Testis (tissue), 3 donors: ENCODE results near the gene NBEA. TPM values are rescaled to one million over a fixed set of nuclear protein-coding genes. Genes with fewer than 3 reads are reported as not detected.
"Not testable (repeated sequence)": the region's sequence is repeated elsewhere in the genome, so short reads cannot be mapped to it uniquely, and the experiment has no call there.

ENCODE experiments used
- DNase-seq: peaks from one replicate; pipeline ENCODE4 v3.0.0-alpha.2; 2019
- H3K27ac ChIP-seq, 2 donors: fragments of 200-600 bp; sonication (generic); one replicate each; pipeline ENCODE4 v1.5.1; 2019
- H3K27me3 ChIP-seq: fragments of 200-600 bp; sonication (generic); one replicate; pipeline ENCODE4 v1.5.1; 2019
- H3K36me3 ChIP-seq: fragments of 200-600 bp; sonication (generic); one replicate; pipeline ENCODE4 v1.5.1; 2017; ENCODE audit warnings: low read depth; ENCODE audit errors: missing control alignments
- H3K4me1 ChIP-seq: fragments of 200-600 bp; sonication (generic); one replicate; pipeline ENCODE4 v1.5.1; 2019
- H3K4me3 ChIP-seq, 2 donors: fragments of 200-600 bp; sonication (generic); one replicate each; pipeline ENCODE4 v1.5.1; 2017 to 2019
- H3K9me3 ChIP-seq: fragments of 200-600 bp; sonication (generic); one replicate; pipeline ENCODE4 v1.5.1; 2017
- CTCF ChIP-seq, 3 experiments: fragments of 450-650 bp in 2 of 3; fragments of 200-600 bp in 1 of 3; sonication (generic) in 1 of 3; IDR thresholded peaks; one replicate each; pipeline ENCODE4 v1.5.1; 2016 to 2019; ENCODE audit warnings: antibody characterized with exemption in 3 of 3, mild to moderate bottlenecking in 2 of 3, moderate library complexity in 1 of 3
- POLR2A ChIP-seq: fragments of 450-650 bp; IDR thresholded peaks from one replicate; pipeline ENCODE4 v1.6.1; 2017; ENCODE audit warnings: antibody characterized with exemption, mild to moderate bottlenecking, moderate library complexity
- WGBS, 2 donors: methylation state at CpG; one replicate each; pipeline ENCODE4 v1.1.5; 2018; 5-methylcytosine and 5-hydroxymethylcytosine counted together
- intact Hi-C: fragments of 100-400 bp; cut with DNase I; formaldehyde crosslinking; loops from one replicate; pipeline ENCODE4 v1.15.1; 2023; ENCODE audit warnings: low total_unique reads
- polyA plus RNA-seq: library from polyadenylated mRNA; stranded (reverse); fragments of 350-450 nt; fragmentation: Illumina TruSeq; extraction: RNeasy Lipid Tissue Mini Kit (QIAGEN cat#74804); gene quantifications from one replicate; pipeline ENCODE4 v1.2.3, GENCODE V29; 2014; ENCODE audit warnings: low read depth, low replicate concordance; ENCODE audit not compliant: insufficient read depth
- total RNA-seq, 2 donors: library from RNA; depleted of rRNA; stranded (reverse); fragments of >200 nt; gene quantifications; one replicate each; pipeline ENCODE4 v1.2.3, GENCODE V29; 2016

The NBEA gene
- total and polyA plus RNA-seq, 3 donors from 2014 or later, result 8.6 to 22.2 (median 18.3) TPM

GRCh38 chr13:35388441-35389355 is 446.6 kb downstream of the NBEA start:
- DNase-seq, result no peak
- Histone ChIP-seq H3K4me3 (no peak overlapping the region), H3K27me3 (no peaks in the 10 kb centered on the region), H3K4me1 (no peaks in the 10 kb centered on the region), H3K36me3 (no peaks in the 10 kb centered on the region), H3K9me3 (no peaks in the 10 kb centered on the region), H3K27ac (no peak overlapping the region)
- intact Hi-C loops, result no loop called here
- WGBS, 2 donors, result 42 to 47% methylated on average over 5 of the region's 5 CpGs
- no peak for TF ChIP-seq CTCF (IDR thresholded peaks at IDR 0.05)
- TF ChIP-seq POLR2A, result no peak

- TF ChIP-seq POLR2A (no peak), CTCF (IDR thresholded peaks at IDR 0.05) (no peak)
- Histone ChIP-seq H3K4me1 (no peaks in the 10 kb centered on the region), H3K4me3 (no peak overlapping the region), H3K27me3 (no peaks in the 10 kb centered on the region), H3K36me3 (no peaks in the 10 kb centered on the region), H3K9me3 (no peaks in the 10 kb centered on the region), H3K27ac (no peak overlapping the region)
- intact Hi-C loops, result no loop called here
- DNase-seq, result no peak
These were observed 447.5 kb downstream of the NBEA start for GRCh38 chr13:35389535-35389934.

- TF ChIP-seq CTCF (IDR thresholded peaks at IDR 0.05), result no peak
- no peak for TF ChIP-seq POLR2A
- WGBS, 2 donors, result 57 to 61% methylated on average over 2 of the region's 2 CpGs
- intact Hi-C loops, result no loop called here
These were observed 450.7 kb downstream of the NBEA start for GRCh38 chr13:35392768-35393167.

GRCh38 chr13:35393886-35394285 is 451.8 kb downstream of the NBEA start:
- Histone ChIP-seq H3K27me3 (no peaks in the 10 kb centered on the region), H3K36me3 (no peaks in the 10 kb centered on the region), H3K9me3 (no peaks in the 10 kb centered on the region), H3K4me3 (no peak overlapping the region), H3K4me1 (no peaks in the 10 kb centered on the region), H3K27ac (no peak overlapping the region)
- 79 to 84% methylated on average over 2 of the region's 2 CpGs for WGBS, 2 donors
- DNase-seq, result no peak
- TF ChIP-seq POLR2A (no peak), CTCF (IDR thresholded peaks at IDR 0.05) (no peak)
- intact Hi-C loops, result no loop called here

More at GRCh38 chr13:35392768-35393167, 450.7 kb downstream of the NBEA start:
- Histone ChIP-seq H3K27me3 (no peaks in the 10 kb centered on the region), H3K4me3 (no peak overlapping the region), H3K27ac (no peak overlapping the region), H3K4me1 (no peaks in the 10 kb centered on the region), H3K9me3 (no peaks in the 10 kb centered on the region), H3K36me3 (no peaks in the 10 kb centered on the region)
- DNase-seq, result no peak

GRCh38 chr13:35408285-35408684 is 466.2 kb downstream of the NBEA start:
- H3K9me3 ChIP-seq, intact Hi-C loops, H3K27ac ChIP-seq, H3K4me3 ChIP-seq, H3K4me1 ChIP-seq, DNase-seq, H3K36me3 ChIP-seq, H3K27me3 ChIP-seq: not testable (repeated sequence)
- WGBS, 2 donors, result 95 to 100% methylated on average over 2 of the region's 2 CpGs
